Heart right ventricle (tissue), 16 donors: ENCODE results near the gene MEG3. TPM values are rescaled to one million over a fixed set of nuclear protein-coding genes. Genes with fewer than 3 reads are reported as not detected.

Experiments used
- ATAC-seq, 8 donors: fragments of 200-7000 bp; cut with Tn5 transposase; one replicate each; pipeline ENCODE4 v1.9.1; 2020; ENCODE audit warnings: mild to moderate bottlenecking in 8 of 8, moderate library complexity in 8 of 8, moderate number of reproducible peaks in 1 of 8
- DNase-seq, 2 donors: peaks; one replicate each; pipeline ENCODE4 v3.0.0-alpha.2; 2020
- H3K27ac ChIP-seq, 10 donors: fragments of 200-600 bp; sonication (generic) in 2 of 10; one replicate each; pipeline versions ENCODE4 v1.5.0 to v1.8.0; 2020 to 2022; ENCODE audit warnings: mild to moderate bottlenecking in 3 of 10
- H3K27me3 ChIP-seq, 7 donors: fragments of 200-600 bp; one replicate each; pipeline ENCODE4 v1.8.0; 2021 to 2022; ENCODE audit warnings: mild to moderate bottlenecking in 2 of 7
- H3K36me3 ChIP-seq, 9 donors: fragments of 200-600 bp; sonication (generic) in 1 of 9; one replicate each; pipeline versions ENCODE4 v1.5.0 to v1.8.0; 2020 to 2022; ENCODE audit warnings: mild to moderate bottlenecking in 2 of 9
- H3K4me1 ChIP-seq, 9 donors: fragments of 200-600 bp; sonication (generic) in 1 of 9; one replicate each; pipeline versions ENCODE4 v1.5.0 to v1.8.0; 2020 to 2022; ENCODE audit warnings: mild to moderate bottlenecking in 4 of 9
- H3K4me3 ChIP-seq, 10 donors: fragments of 200-600 bp; sonication (generic) in 2 of 10; one replicate each; pipeline versions ENCODE4 v1.5.0 to v1.8.0; 2020 to 2022; ENCODE audit warnings: mild to moderate bottlenecking in 7 of 10, moderate library complexity in 2 of 10
- H3K9me3 ChIP-seq, 11 donors: fragments of 200-600 bp in 10 of 11; sonication (generic) in 2 of 11; one replicate each; pipeline versions ENCODE4 v1.5.0 to v1.8.0; 2013 to 2022; ENCODE audit warnings: mild to moderate bottlenecking in 2 of 11, control low read depth in 1 of 11, moderate library complexity in 1 of 11
- WGBS, 2 donors: extraction: QIAGEN DNeasy Blood & Tissue Kit; methylation state at CpG; one replicate each; pipeline ENCODE4 v1.1.7; 2013; ENCODE audit warnings: inconsistent platforms in 1 of 2; 5-methylcytosine and 5-hydroxymethylcytosine counted together
- intact Hi-C, 10 donors: fragments of 100-400 bp; cut with DNase I; formaldehyde crosslinking; loops; one replicate each; pipeline versions ENCODE4 v1.11.1 to v1.14.2; 2022
- polyA plus RNA-seq, 2 donors: library from polyadenylated mRNA; stranded (reverse); fragments of 200-250 nt; gene quantifications; one replicate each; pipeline ENCODE4 v1.2.3, GENCODE V29; 2013
- total RNA-seq, 10 donors: library from RNA; stranded (reverse); fragmentation: NEBNext Ultra II Directional in 3 of 10; extraction: Animal tissue kit (Norgen Biotek cat#: 25700) in 3 of 10; gene quantifications; one replicate each; pipeline versions ENCODE4 v1.2.1 to v1.2.4, GENCODE V29; 2021 to 2023
- TF ChIP-seq, protein P1 (sequence below), 9 donors: fragments of 200-600 bp; sonication (generic) in 2 of 9; IDR thresholded peaks; one replicate each; pipeline versions ENCODE4 v1.5.0 to v1.8.0; 2021 to 2022; ENCODE audit warnings: antibody characterized with exemption in 9 of 9, mild to moderate bottlenecking in 5 of 9, moderate library complexity in 1 of 9
- donor health status: Arrhythmogenic right ventricular cardiomyopathy.
- donor health status: ischemic (EF 13 %, LVEDD 7.1; RV severe dilation, severe dysfunction).
- donor health status: healthy with polysubstance abuse.
- donor health status: DM: no; HTN: yes; CAD: no.
- donor health status: DM: no; HTN: no; CAD: no.
- donor health status: ischemic (EF 25% LVEDD 6.9; RV normal size, moderate dysfunction).
- donor health status: ischemic (EF 25% LVEDD 5.7; RV mildly dilated, moderate dysfunction).
- donor health status: healthy.
- donor health status: DM: yes; HTN: yes; CAD: no.
- donor health status: Ischemic cardiomyopathy.
- donor health status: ischemic (EF 35%, LVEDD 5.7; RV mildly dilated, moderate dysfunction).
- donor health status: nonischemic (EF 11% LVEDD 7.7; RV severe dilation, severe dysfunction).
- donor health status: DM: yes; HTN: yes; CAD: no.
- donor health status: PGD.
- donor health status: ischemic (EF 29% LVEDD 5.4; RV normal size, mild dysfunction).
- donor health status: nonischemic (EF 23%, LVEDD 6.1; RV moderate dilation, normal function).

Gene MEG3
- total and polyA plus RNA-seq, 12 donors: 7.7 to 122 (median 12.4) TPM

DNA sequence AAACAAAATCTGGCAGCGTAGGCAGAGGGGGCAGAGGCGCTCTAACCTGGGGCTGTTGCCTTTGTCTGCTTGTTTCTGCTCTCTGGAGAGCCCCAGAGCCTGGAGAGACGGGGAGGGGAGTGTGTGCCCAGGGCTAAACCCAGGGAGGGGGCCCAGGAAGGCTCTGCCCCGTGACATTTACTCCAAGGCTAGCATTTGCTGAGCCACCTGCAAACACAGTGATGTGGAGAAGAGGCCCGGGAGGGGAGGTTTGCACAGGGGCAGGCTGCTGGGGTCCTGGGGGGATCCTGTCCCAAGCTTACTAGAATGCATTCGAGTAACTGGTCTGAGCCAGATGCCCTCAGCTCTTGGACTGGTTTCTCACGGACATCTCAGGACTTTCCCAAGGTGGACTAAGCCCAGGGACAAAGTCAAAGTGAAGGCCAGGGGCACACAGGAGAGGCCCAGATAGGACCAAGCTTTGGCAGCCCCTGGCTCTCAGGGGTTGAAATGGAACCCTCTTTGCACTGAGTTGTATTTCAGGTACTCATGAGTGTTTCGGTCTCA, 12.0 kb downstream of the MEG3 start:
- H3K4me3 ChIP-seq: no peak overlapping the region
- no peak overlapping the region for H3K27ac ChIP-seq
- peaks cover 0 to 2% (median 0%) of the 10 kb centered on the region in 9 donors for H3K4me1 ChIP-seq
- TF ChIP-seq, protein P1, sequence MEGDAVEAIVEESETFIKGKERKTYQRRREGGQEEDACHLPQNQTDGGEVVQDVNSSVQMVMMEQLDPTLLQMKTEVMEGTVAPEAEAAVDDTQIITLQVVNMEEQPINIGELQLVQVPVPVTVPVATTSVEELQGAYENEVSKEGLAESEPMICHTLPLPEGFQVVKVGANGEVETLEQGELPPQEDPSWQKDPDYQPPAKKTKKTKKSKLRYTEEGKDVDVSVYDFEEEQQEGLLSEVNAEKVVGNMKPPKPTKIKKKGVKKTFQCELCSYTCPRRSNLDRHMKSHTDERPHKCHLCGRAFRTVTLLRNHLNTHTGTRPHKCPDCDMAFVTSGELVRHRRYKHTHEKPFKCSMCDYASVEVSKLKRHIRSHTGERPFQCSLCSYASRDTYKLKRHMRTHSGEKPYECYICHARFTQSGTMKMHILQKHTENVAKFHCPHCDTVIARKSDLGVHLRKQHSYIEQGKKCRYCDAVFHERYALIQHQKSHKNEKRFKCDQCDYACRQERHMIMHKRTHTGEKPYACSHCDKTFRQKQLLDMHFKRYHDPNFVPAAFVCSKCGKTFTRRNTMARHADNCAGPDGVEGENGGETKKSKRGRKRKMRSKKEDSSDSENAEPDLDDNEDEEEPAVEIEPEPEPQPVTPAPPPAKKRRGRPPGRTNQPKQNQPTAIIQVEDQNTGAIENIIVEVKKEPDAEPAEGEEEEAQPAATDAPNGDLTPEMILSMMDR (IDR thresholded peaks at IDR 0.05): no peak
- ATAC-seq: no peak
- 85 to 87% methylated on average over 8 of the region's 8 CpGs for WGBS, 2 donors
- peaks cover 0 to 38% (median 14%) of the 10 kb centered on the region in 7 donors for H3K27me3 ChIP-seq
- intact Hi-C loops: no loop called here
- H3K9me3 ChIP-seq: no peaks in the 10 kb centered on the region
- no peaks in the 10 kb centered on the region for H3K36me3 ChIP-seq
- DNase-seq: no peak

GRCh38 chr14:100838493-100839314, 12.8 kb downstream of the MEG3 start:
- DNase-seq (no peak), ATAC-seq (no peak)
- TF ChIP-seq, protein P1 (IDR thresholded peaks at IDR 0.05): no peak
- peaks cover 0 to 34% (median 17%) of the 10 kb centered on the region in 7 donors for H3K27me3 ChIP-seq
- H3K4me1 ChIP-seq: peaks cover 0 to 6% (median 0%) of the 10 kb centered on the region in 9 donors
- H3K27ac ChIP-seq: no peak overlapping the region
- H3K4me3 ChIP-seq: no peak overlapping the region
- intact Hi-C loops: no loop called here
- H3K36me3 ChIP-seq: no peaks in the 10 kb centered on the region
- no peaks in the 10 kb centered on the region for H3K9me3 ChIP-seq
- 77 to 79% methylated on average over 14 of the region's 14 CpGs for WGBS, 2 donors

GRCh38 chr14:100839315-100839585, 13.3 kb downstream of the MEG3 start:
- no peak overlapping the region for H3K4me3 ChIP-seq
- intact Hi-C loops: no loop called here
- ATAC-seq (no peak), DNase-seq (no peak)
- peaks cover 0 to 37% (median 22%) of the 10 kb centered on the region in 7 donors for H3K27me3 ChIP-seq
- WGBS, 2 donors: 55 to 63% methylated on average over 4 of the region's 4 CpGs
- H3K4me1 ChIP-seq: peaks cover 0 to 6% (median 0%) of the 10 kb centered on the region in 9 donors
- H3K9me3 ChIP-seq: no peaks in the 10 kb centered on the region
- H3K36me3 ChIP-seq: no peaks in the 10 kb centered on the region
- TF ChIP-seq, protein P1 (IDR thresholded peaks at IDR 0.05): no peak
- no peak overlapping the region for H3K27ac ChIP-seq

DNA sequence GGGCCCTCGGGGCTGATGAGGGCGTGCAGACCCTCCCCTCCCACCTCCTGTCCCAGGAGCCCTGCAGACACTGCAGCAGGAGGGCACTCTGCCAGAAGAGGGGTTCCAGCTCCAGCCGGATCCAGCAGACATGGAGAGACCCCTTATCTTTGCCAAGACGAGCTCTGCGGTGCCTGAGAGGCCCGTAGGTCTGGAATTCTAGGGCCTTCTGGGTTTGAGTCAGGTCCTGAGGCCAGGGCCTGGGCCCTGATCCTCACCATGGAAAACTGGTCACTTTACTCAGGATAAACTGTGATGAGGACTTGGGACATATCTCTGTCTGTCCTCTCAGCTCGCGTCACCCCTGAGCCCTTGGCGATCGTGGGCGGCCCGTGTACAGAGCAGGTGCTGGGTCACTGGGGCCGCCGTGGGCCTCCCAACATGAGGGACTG, 13.8 kb downstream of the MEG3 start:
- no peak overlapping the region for H3K27ac ChIP-seq
- no peak overlapping the region for H3K4me3 ChIP-seq
- DNase-seq: no peak
- intact Hi-C loops: no loop called here
- H3K27me3 ChIP-seq: peaks cover 0 to 37% (median 21%) of the 10 kb centered on the region in 7 donors
- H3K4me1 ChIP-seq: peaks cover 0 to 6% (median 0%) of the 10 kb centered on the region in 9 donors
- peak in 2 of 8 donors; percentile 13 to 17 for ATAC-seq
- H3K36me3 ChIP-seq: no peaks in the 10 kb centered on the region
- H3K9me3 ChIP-seq: no peaks in the 10 kb centered on the region
- TF ChIP-seq, protein P1 (IDR thresholded peaks at IDR 0.05): no peak
- WGBS, 2 donors: 49 to 51% methylated on average over 14 of the region's 14 CpGs
